Measurements from ENCODE around the gene KLKB1.

DNA sequence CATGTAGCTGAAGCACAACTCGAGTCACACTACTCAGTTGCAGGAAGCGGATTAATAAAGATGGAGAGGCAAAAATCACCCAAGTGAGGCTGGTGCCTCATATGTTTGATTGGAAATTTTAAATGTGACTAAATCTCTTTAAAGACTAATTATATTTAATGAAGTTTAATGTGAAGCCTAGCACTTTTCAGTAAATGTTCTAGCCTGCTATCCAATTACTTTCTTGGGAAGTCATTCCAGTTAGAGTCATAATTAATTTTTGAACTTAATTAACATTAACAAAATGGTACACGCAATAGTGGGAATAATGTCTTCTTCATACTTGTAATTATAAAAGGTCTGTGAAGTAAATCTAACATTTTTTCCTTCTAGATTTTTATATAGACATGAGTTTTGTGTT lies 59.3 kb downstream of the KLKB1 start:
- TF ChIP-seq, protein P1, sequence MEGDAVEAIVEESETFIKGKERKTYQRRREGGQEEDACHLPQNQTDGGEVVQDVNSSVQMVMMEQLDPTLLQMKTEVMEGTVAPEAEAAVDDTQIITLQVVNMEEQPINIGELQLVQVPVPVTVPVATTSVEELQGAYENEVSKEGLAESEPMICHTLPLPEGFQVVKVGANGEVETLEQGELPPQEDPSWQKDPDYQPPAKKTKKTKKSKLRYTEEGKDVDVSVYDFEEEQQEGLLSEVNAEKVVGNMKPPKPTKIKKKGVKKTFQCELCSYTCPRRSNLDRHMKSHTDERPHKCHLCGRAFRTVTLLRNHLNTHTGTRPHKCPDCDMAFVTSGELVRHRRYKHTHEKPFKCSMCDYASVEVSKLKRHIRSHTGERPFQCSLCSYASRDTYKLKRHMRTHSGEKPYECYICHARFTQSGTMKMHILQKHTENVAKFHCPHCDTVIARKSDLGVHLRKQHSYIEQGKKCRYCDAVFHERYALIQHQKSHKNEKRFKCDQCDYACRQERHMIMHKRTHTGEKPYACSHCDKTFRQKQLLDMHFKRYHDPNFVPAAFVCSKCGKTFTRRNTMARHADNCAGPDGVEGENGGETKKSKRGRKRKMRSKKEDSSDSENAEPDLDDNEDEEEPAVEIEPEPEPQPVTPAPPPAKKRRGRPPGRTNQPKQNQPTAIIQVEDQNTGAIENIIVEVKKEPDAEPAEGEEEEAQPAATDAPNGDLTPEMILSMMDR (IDR thresholded peaks at IDR 0.05) = no peak
- no peak for TF ChIP-seq EZH2 (IDR thresholded peaks at IDR 0.05; ENCODE audit: borderline replicate concordance, insufficient read depth, low read depth, low read length, poor library complexity, severe bottlenecking)

Measured in B cell (primary cell).